Suprapubic skin (tissue), 3 donors: ENCODE data around the gene HEXA.

Experiments
- EP300 ChIP-seq: sonication (generic); formaldehyde crosslinking; IDR thresholded peaks from one replicate; pipeline ENCODE4 v1.6.1; 2017; ENCODE audit warnings: antibody characterized with exemption
- POLR2A ChIP-seq, 2 donors: fragments of 450-650 bp; IDR thresholded peaks; one replicate each; pipeline ENCODE4 v1.6.1; 2017; ENCODE audit warnings: antibody characterized with exemption in 2 of 2, mild to moderate bottlenecking in 2 of 2, moderate library complexity in 2 of 2
- TF ChIP-seq, protein P1 (sequence below), 2 donors: fragments of 200-600 bp in 1 of 2; fragments of 450-650 bp in 1 of 2; sonication (generic) in 1 of 2; IDR thresholded peaks; one replicate each; pipeline ENCODE4 v1.5.1; 2016 to 2019; ENCODE audit warnings: antibody characterized with exemption in 2 of 2, mild to moderate bottlenecking in 1 of 2, moderate library complexity in 1 of 2

DNA sequence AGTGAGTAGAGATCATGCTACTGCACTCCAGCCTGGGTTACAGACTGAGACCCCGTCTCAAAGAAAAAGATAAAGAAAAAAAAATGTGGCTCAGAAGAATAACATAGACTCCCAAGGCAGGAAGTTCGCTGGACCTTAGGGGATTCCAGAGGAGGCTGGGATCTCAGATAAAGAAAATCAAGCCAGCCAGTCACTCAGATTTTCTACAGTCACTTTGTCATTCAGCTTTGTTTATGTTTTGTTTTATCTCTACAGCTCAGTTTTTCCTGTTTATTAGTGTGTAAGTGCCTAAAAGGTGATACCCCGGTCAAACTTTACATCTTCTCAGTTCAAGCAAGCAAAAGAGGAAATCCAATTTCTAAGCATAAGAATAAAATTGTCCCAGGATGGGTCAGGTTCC is 28.5 kb upstream of the HEXA start:
- TF ChIP-seq EP300 (no peak), POLR2A (IDR thresholded peaks at IDR 0.05) (no peak)
- TF ChIP-seq, protein P1, sequence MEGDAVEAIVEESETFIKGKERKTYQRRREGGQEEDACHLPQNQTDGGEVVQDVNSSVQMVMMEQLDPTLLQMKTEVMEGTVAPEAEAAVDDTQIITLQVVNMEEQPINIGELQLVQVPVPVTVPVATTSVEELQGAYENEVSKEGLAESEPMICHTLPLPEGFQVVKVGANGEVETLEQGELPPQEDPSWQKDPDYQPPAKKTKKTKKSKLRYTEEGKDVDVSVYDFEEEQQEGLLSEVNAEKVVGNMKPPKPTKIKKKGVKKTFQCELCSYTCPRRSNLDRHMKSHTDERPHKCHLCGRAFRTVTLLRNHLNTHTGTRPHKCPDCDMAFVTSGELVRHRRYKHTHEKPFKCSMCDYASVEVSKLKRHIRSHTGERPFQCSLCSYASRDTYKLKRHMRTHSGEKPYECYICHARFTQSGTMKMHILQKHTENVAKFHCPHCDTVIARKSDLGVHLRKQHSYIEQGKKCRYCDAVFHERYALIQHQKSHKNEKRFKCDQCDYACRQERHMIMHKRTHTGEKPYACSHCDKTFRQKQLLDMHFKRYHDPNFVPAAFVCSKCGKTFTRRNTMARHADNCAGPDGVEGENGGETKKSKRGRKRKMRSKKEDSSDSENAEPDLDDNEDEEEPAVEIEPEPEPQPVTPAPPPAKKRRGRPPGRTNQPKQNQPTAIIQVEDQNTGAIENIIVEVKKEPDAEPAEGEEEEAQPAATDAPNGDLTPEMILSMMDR (IDR thresholded peaks at IDR 0.05): no peak
